H9 (cell line): Measurements from ENCODE around the gene PTEN. TPM values are rescaled to one million over a fixed set of nuclear protein-coding genes. Genes with fewer than 3 reads are reported as not detected.

Experiments used
- DNase-seq: peaks from one replicate; pipeline ENCODE4 v3.0.0-alpha.2; 2017
- H2AFZ ChIP-seq: one replicate; pipeline ENCODE4 v1.6.1; 2013; ENCODE audit warnings: mild to moderate bottlenecking, low read length, control low read depth, moderate library complexity
- H2AK5ac ChIP-seq: 2 replicates; pipeline ENCODE4 v1.6.1; 2013; ENCODE audit warnings: low read length, control low read depth, mixed read lengths; ENCODE audit not compliant: insufficient read length
- H2BK120ac ChIP-seq: one replicate; pipeline ENCODE4 v1.6.1; 2013; ENCODE audit warnings: low read depth, mild to moderate bottlenecking, low read length, control low read depth, inconsistent platforms; ENCODE audit not compliant: poor library complexity, severe bottlenecking
- H2BK12ac ChIP-seq: 2 replicates; pipeline ENCODE4 v1.6.1; 2013; ENCODE audit warnings: low read length, control low read depth, mixed read lengths, low read depth; ENCODE audit not compliant: insufficient read length
- H2BK15ac ChIP-seq: 2 replicates; pipeline ENCODE4 v1.6.1; 2013; ENCODE audit warnings: low read depth, low read length, control low read depth
- H2BK20ac ChIP-seq: one replicate; pipeline ENCODE4 v1.6.1; 2013; ENCODE audit warnings: low read depth, mild to moderate bottlenecking, low read length, control low read depth, inconsistent platforms; ENCODE audit not compliant: poor library complexity, severe bottlenecking
- H2BK5ac ChIP-seq: 2 replicates; pipeline ENCODE4 v1.6.1; 2013; ENCODE audit warnings: low read length, control low read depth, mixed read lengths; ENCODE audit not compliant: insufficient read length
- H3K14ac ChIP-seq: 2 replicates; pipeline ENCODE4 v1.6.1; 2013; ENCODE audit warnings: low read length, control low read depth; ENCODE audit not compliant: insufficient read depth
- H3K18ac ChIP-seq: 2 replicates; pipeline ENCODE4 v1.6.1; 2013; ENCODE audit warnings: low read depth, mild to moderate bottlenecking, mixed read lengths, low read length, control low read depth; ENCODE audit not compliant: insufficient read length
- H3K23ac ChIP-seq: 2 replicates; pipeline ENCODE4 v1.6.1; 2013; ENCODE audit warnings: low read length, control low read depth, mixed read lengths, low read depth; ENCODE audit not compliant: insufficient read length
- H3K23me2 ChIP-seq: 2 replicates; pipeline ENCODE4 v1.6.1; 2013; ENCODE audit warnings: low read depth, mild to moderate bottlenecking, mixed read lengths, low read length, control low read depth; ENCODE audit not compliant: insufficient read length, poor library complexity, severe bottlenecking
- H3K27ac ChIP-seq: 2 replicates; pipeline ENCODE4 v1.5.1; 2013; ENCODE audit warnings: low read length, control low read depth, mixed read lengths, low read depth; ENCODE audit not compliant: insufficient read length
- H3K27me3 ChIP-seq: 2 replicates; pipeline ENCODE4 v1.6.1; 2013; ENCODE audit warnings: low read length, control low read depth, inconsistent platforms; ENCODE audit not compliant: insufficient read depth
- H3K4ac ChIP-seq: 2 replicates; pipeline ENCODE4 v1.6.1; 2013; ENCODE audit warnings: low read depth, mild to moderate bottlenecking, control low read depth, inconsistent platforms, low read length, moderate library complexity
- H3K4me1 ChIP-seq: 2 replicates; pipeline ENCODE4 v1.6.1; 2013; ENCODE audit warnings: low read length, control low read depth, inconsistent platforms; ENCODE audit not compliant: insufficient read depth
- H3K4me2 ChIP-seq: 2 replicates; pipeline ENCODE4 v1.6.1; 2013; ENCODE audit warnings: low read length, control low read depth, mixed read lengths; ENCODE audit not compliant: insufficient read length, insufficient read depth
- H3K56ac ChIP-seq: 2 replicates; pipeline ENCODE4 v1.6.1; 2013; ENCODE audit warnings: low read depth, mild to moderate bottlenecking, mixed read lengths, low read length, control low read depth; ENCODE audit not compliant: insufficient read length
- H3K79me1 ChIP-seq: 2 replicates; pipeline ENCODE4 v1.6.1; 2013; ENCODE audit warnings: low read depth, mild to moderate bottlenecking, moderate library complexity, low read length, control low read depth, inconsistent platforms; ENCODE audit not compliant: insufficient read depth, poor library complexity, severe bottlenecking
- H3K79me2 ChIP-seq: 2 replicates; pipeline ENCODE4 v1.6.1; 2013; ENCODE audit warnings: low read length, control low read depth, inconsistent platforms; ENCODE audit not compliant: insufficient read depth
- H3K9ac ChIP-seq: 2 replicates; pipeline ENCODE4 v1.6.1; 2013; ENCODE audit warnings: low read length, control low read depth, mixed read lengths; ENCODE audit not compliant: insufficient read length; ENCODE audit errors: extremely low read depth
- H3K9me3 ChIP-seq: one replicate; pipeline ENCODE4 v1.6.1; 2013; ENCODE audit warnings: low read depth, low read length, inconsistent platforms; ENCODE audit not compliant: control insufficient read depth
- H3T11ph ChIP-seq: one replicate; pipeline ENCODE4 v1.6.1; 2013; ENCODE audit warnings: mild to moderate bottlenecking, low read length, control low read depth, inconsistent platforms
- H4K20me1 ChIP-seq: one replicate; pipeline ENCODE4 v1.6.1; 2013; ENCODE audit not compliant: control insufficient read depth, insufficient read length, insufficient read depth
- H4K5ac ChIP-seq: 2 replicates; pipeline ENCODE4 v1.6.1; 2013; ENCODE audit warnings: low read depth, mild to moderate bottlenecking, mixed read lengths, low read length, control low read depth; ENCODE audit not compliant: insufficient read length
- H4K8ac ChIP-seq: replicated peaks from 2 replicates; pipeline ENCODE4 v1.6.1; 2013; ENCODE audit warnings: low read length, control low read depth, mixed read lengths, low read depth; ENCODE audit not compliant: insufficient read length
- H4K91ac ChIP-seq: 2 replicates; pipeline ENCODE4 v1.6.1; 2013; ENCODE audit warnings: low read depth, mild to moderate bottlenecking, moderate library complexity, mixed read lengths, low read length, control low read depth; ENCODE audit not compliant: insufficient read length
- H3K27ac Mint-ChIP-seq, 3 experiments: 2 replicates in 2 of 3; 3 replicates in 1 of 3; pipeline ENCODE4 v1.8.0; 2020 to 2021; ENCODE audit warnings: mixed read lengths in 3 of 3, mild to moderate bottlenecking in 1 of 3, moderate library complexity in 1 of 3
- H3K27me3 Mint-ChIP-seq: 2 replicates; pipeline ENCODE4 v1.8.0; 2021; ENCODE audit warnings: low read depth, mild to moderate bottlenecking, moderate library complexity, mixed read lengths
- H3K36me3 Mint-ChIP-seq, 3 experiments: 2 replicates in 2 of 3; 3 replicates in 1 of 3; pipeline ENCODE4 v1.8.0; 2020 to 2021; ENCODE audit warnings: low read depth in 3 of 3, mixed read lengths in 3 of 3; ENCODE audit not compliant: insufficient read depth in 1 of 3
- H3K4me1 Mint-ChIP-seq, 2 experiments: 2 replicates each; pipeline ENCODE4 v1.8.0; 2020; ENCODE audit warnings: mixed read lengths in 2 of 2
- H3K4me3 Mint-ChIP-seq, 2 experiments: 2 replicates in 1 of 2; 3 replicates in 1 of 2; pipeline ENCODE4 v1.8.0; 2020 to 2021; ENCODE audit warnings: mild to moderate bottlenecking in 2 of 2, mixed read lengths in 2 of 2, moderate library complexity in 1 of 2
- H3K9me3 Mint-ChIP-seq, 2 experiments: 2 replicates in 1 of 2; 3 replicates in 1 of 2; pipeline ENCODE4 v1.8.0; 2020; ENCODE audit warnings: mild to moderate bottlenecking in 2 of 2, mixed read lengths in 2 of 2, moderate library complexity in 1 of 2
- CTCF ChIP-seq: fragments of 200-600 bp; sonication (generic); conservative IDR thresholded peaks from 3 replicates; pipeline ENCODE4 v1.8.0; 2021; ENCODE audit warnings: antibody characterized with exemption, mild to moderate bottlenecking
- WGBS: extraction: QIAGEN DNeasy Blood & Tissue Kit; methylation state at CpG from one replicate; pipeline ENCODE4 v1.1.7; 2013; ENCODE audit warnings: missing lambda C conversion rate, low lambda C conversion rate, mixed read lengths; ENCODE audit not compliant: insufficient read length; ENCODE audit errors: extremely low coverage; 5-methylcytosine and 5-hydroxymethylcytosine counted together
- total RNA-seq: library from RNA; stranded (reverse); gene quantifications from 2 replicates; pipeline ENCODE4 v1.2.1, GENCODE V29; 2021

Gene PTEN
- total RNA-seq, 1 experiment from 2014 or later: 52.8 TPM

GRCh38 chr10:87816163-87816897 lies 47.1 kb upstream of the PTEN start:
- Mint-ChIP-seq H3K4me3 (peak overlapping the region; percentile 96 to 97), H3K27me3 (peaks cover 2% of the 10 kb centered on the region; the same call in 1 of the 2 replicates), H3K36me3 (peaks cover 13 to 21% (median 16%) of the 10 kb centered on the region in 3 experiments), H3K27ac (no peak overlapping the region), H3K4me1 (peaks cover 19 to 20% of the 10 kb centered on the region in 2 experiments), H3K9me3 (no peaks in the 10 kb centered on the region)
- Histone ChIP-seq H4K5ac (no peak overlapping the region), H3K18ac (no peak overlapping the region), H3K4me2 (peak overlapping the region; percentile 68), H2BK20ac (no peak overlapping the region), H2BK15ac (no peak overlapping the region), H3K9ac (no peak overlapping the region), H2BK120ac (no peak overlapping the region), H3K4me1 (no peaks in the 10 kb centered on the region), H3K27me3 (no peaks in the 10 kb centered on the region), H3K56ac (no peak overlapping the region), H2AFZ (no peak overlapping the region), H4K91ac (no peak overlapping the region), H3T11ph (no peak overlapping the region), H4K8ac (no peak overlapping the region), H2AK5ac (no peak overlapping the region), H3K79me2 (peaks cover 21% of the 10 kb centered on the region; the same call in 1 of the 2 replicates), H3K9me3 (no peaks in the 10 kb centered on the region), H3K23me2 (peaks cover 6% of the 10 kb centered on the region), H3K23ac (no peak overlapping the region), H3K79me1 (no peaks in the 10 kb centered on the region), H3K14ac (no peak overlapping the region), H2BK12ac (no peak overlapping the region), H4K20me1 (no peaks in the 10 kb centered on the region), H3K4ac (no peak overlapping the region), H2BK5ac (no peak overlapping the region), H3K27ac (no peak overlapping the region)
- no peak for DNase-seq
- peak; percentile 51; the same call in 2 of the 3 replicates for TF ChIP-seq CTCF
- WGBS: no CpG with 5 or more reads among the region's 9 CpGs
